ENCODE results near the gene TARBP2. TPM values are rescaled to one million over a fixed set of nuclear protein-coding genes. Genes with fewer than 3 reads are reported as not detected.
A peak's percentile ranks its signal among the peaks of the same experiment; 100 is the strongest.

The TARBP2 gene
- total RNA-seq, 1 donor from 2014 or later: 32.4 TPM

DNA sequence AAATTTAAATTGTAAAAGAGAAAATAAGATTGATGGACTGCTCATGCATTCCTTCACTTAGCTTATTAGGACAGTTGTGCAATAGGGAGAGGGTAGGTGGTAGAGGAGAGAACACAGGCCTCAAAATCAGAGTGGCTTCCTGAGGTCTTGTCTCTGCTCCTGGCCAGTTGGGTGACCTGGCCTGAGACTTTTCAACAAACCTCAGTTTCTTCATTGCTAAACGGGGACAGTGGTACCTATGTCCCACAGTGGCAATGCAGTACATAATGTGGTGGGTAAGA, 4.4 kb upstream of the TARBP2 start:
- no peak overlapping the region for H3K27ac Mint-ChIP-seq
- Histone ChIP-seq H3K4me2 (peak overlapping the region; percentile 72), H3K4me3 (peak overlapping the region; percentile 12), H3K4me1 (peaks cover 63% of the 10 kb centered on the region), H3K79me2 (ENCODE audit: low read depth) (peaks cover 65% of the 10 kb centered on the region), H3K27me3 (no peaks in the 10 kb centered on the region), H4K20me1 (ENCODE audit: low read depth) (peaks cover 3% of the 10 kb centered on the region), H3K9ac (no peak overlapping the region), H3K9me3 (ENCODE audit: low read depth) (no peaks in the 10 kb centered on the region), H3K27ac (peak overlapping the region; percentile 78), H3K36me3 (no peaks in the 10 kb centered on the region), H3F3A (ENCODE audit: low read depth) (peaks cover 74% of the 10 kb centered on the region), H2AFZ (replicated peaks) (no peak overlapping the region)
- no peak for DNase-seq (ENCODE audit: low spot score)
- H3K27me3 Mint-ChIP-seq (ENCODE audit: insufficient read depth, low read depth): peaks cover 14% of the 10 kb centered on the region
- H3K9me3 Mint-ChIP-seq: no peaks in the 10 kb centered on the region
- TF ChIP-seq EZH2 (IDR thresholded peaks at IDR 0.05): no peak
- no peak for TF ChIP-seq EZH2phosphoT487 (IDR thresholded peaks at IDR 0.05)
- no peak for TF ChIP-seq CTCF (IDR thresholded peaks at IDR 0.05)
- peak overlapping the region; percentile 57 for H3K4me3 Mint-ChIP-seq
- H3K36me3 Mint-ChIP-seq: peaks cover 3% of the 10 kb centered on the region
- peaks cover 66% of the 10 kb centered on the region for H3K4me1 Mint-ChIP-seq

GRCh38 chr12:53497461-53497860, 3.6 kb upstream of the TARBP2 start:
- H4K20me1 ChIP-seq (ENCODE audit: low read depth): peaks cover 3% of the 10 kb centered on the region
- H3K4me2 ChIP-seq: peak overlapping the region; percentile 95
- H3K9me3 ChIP-seq (ENCODE audit: low read depth): no peaks in the 10 kb centered on the region
- peaks cover 66% of the 10 kb centered on the region for H3F3A ChIP-seq (ENCODE audit: low read depth)
- Mint-ChIP-seq H3K27ac (peak overlapping the region; percentile 57), H3K27me3 (ENCODE audit: insufficient read depth, low read depth) (peaks cover 14% of the 10 kb centered on the region), H3K4me3 (peak overlapping the region; percentile 96), H3K36me3 (peaks cover 3% of the 10 kb centered on the region), H3K4me1 (peaks cover 65% of the 10 kb centered on the region), H3K9me3 (no peaks in the 10 kb centered on the region)
- H2AFZ ChIP-seq (replicated peaks): no peak overlapping the region
- H3K27me3 ChIP-seq: no peaks in the 10 kb centered on the region
- no peaks in the 10 kb centered on the region for H3K36me3 ChIP-seq
- H3K27ac ChIP-seq: no peak overlapping the region
- no peak overlapping the region for H3K9ac ChIP-seq
- DNase-seq (ENCODE audit: low spot score): no peak
- H3K4me1 ChIP-seq: peaks cover 62% of the 10 kb centered on the region
- peaks cover 65% of the 10 kb centered on the region for H3K79me2 ChIP-seq (ENCODE audit: low read depth)
- no peak overlapping the region for H3K4me3 ChIP-seq
- no peak for TF ChIP-seq CTCF (IDR thresholded peaks at IDR 0.05)
- no peak for TF ChIP-seq EZH2phosphoT487 (IDR thresholded peaks at IDR 0.05)
- TF ChIP-seq EZH2 (IDR thresholded peaks at IDR 0.05): no peak

DNA sequence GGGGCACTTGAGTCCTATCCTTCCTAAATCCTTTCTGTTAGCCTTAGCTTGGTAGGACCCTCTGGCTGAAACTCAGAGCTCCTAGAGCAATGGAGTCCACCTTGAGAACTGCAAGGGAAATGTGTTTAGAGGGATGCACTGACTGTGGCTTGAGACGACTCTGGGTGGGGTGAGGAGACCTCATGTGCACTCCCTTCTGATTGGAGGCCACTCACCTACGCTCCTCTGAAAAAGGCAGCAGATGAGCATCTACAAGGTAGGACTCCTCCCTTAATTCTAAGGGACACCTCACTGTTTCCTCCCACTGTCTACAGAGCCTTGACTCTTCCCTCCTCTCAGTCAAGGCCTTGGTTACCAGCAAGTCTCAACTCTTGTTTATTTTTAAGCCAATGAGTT, 2.9 kb upstream of the TARBP2 start:
- peak overlapping the region; percentile 64 for H3K4me3 ChIP-seq
- H4K20me1 ChIP-seq (ENCODE audit: low read depth): peaks cover 3% of the 10 kb centered on the region
- H3K4me1 ChIP-seq: peaks cover 61% of the 10 kb centered on the region
- H3K36me3 ChIP-seq: no peaks in the 10 kb centered on the region
- H3K4me2 ChIP-seq: peak overlapping the region; percentile 95
- DNase-seq (ENCODE audit: low spot score): no peak
- H3F3A ChIP-seq (ENCODE audit: low read depth): peaks cover 60% of the 10 kb centered on the region
- peaks cover 63% of the 10 kb centered on the region for H3K4me1 Mint-ChIP-seq
- H3K27me3 Mint-ChIP-seq (ENCODE audit: insufficient read depth, low read depth): peaks cover 14% of the 10 kb centered on the region
- H3K9ac ChIP-seq: no peak overlapping the region
- H2AFZ ChIP-seq (replicated peaks): no peak overlapping the region
- no peaks in the 10 kb centered on the region for H3K9me3 Mint-ChIP-seq
- H3K27ac Mint-ChIP-seq: peak overlapping the region; percentile 82
- H3K27ac ChIP-seq: peak overlapping the region; percentile 75
- no peaks in the 10 kb centered on the region for H3K27me3 ChIP-seq
- no peak for TF ChIP-seq CTCF (IDR thresholded peaks at IDR 0.05)
- TF ChIP-seq EZH2phosphoT487 (IDR thresholded peaks at IDR 0.05): no peak
- TF ChIP-seq EZH2 (IDR thresholded peaks at IDR 0.05): no peak
- peaks cover 3% of the 10 kb centered on the region for H3K36me3 Mint-ChIP-seq
- H3K79me2 ChIP-seq (ENCODE audit: low read depth): peaks cover 73% of the 10 kb centered on the region
- H3K9me3 ChIP-seq (ENCODE audit: low read depth): no peaks in the 10 kb centered on the region
- H3K4me3 Mint-ChIP-seq: peak overlapping the region; percentile 96
